Activated T-cell treated with anti-CD3 and anti-CD28 coated beads, Interleukin-2, amount 50 U/mL, for 1 hour (primary cell): ENCODE measurements around the gene CAPZA2.

Experiments used
- DNase-seq: peaks from one replicate; pipeline ENCODE4 v3.0.0-alpha.2; 2020

CAPZA2 gene

GRCh38 chr7:116862951-116863670, 724 bp downstream of the CAPZA2 start:
- DNase-seq, result peak; percentile 27

GRCh38 chr7:116863936-116864500, 1.6 kb downstream of the CAPZA2 start:
- DNase-seq, result no peak

- no peak for DNase-seq
Measured at GRCh38 chr7:116871061-116871700, 8.8 kb downstream of the CAPZA2 start.

GRCh38 chr7:116872026-116872425, 9.6 kb downstream of the CAPZA2 start:
- no peak for DNase-seq

GRCh38 chr7:116873619-116874018, 11.2 kb downstream of the CAPZA2 start:
- no peak for DNase-seq

GRCh38 chr7:116876664-116877442, 14.5 kb downstream of the CAPZA2 start:
- DNase-seq, result no peak

GRCh38 chr7:116877443-116878217, 15.2 kb downstream of the CAPZA2 start:
- no peak for DNase-seq

- DNase-seq, result no peak
Measured at GRCh38 chr7:116884691-116885090, 22.3 kb downstream of the CAPZA2 start.

- DNase-seq, result no peak
Measured at GRCh38 chr7:116885724-116886123, 23.3 kb downstream of the CAPZA2 start.

- no peak for DNase-seq
Measured at GRCh38 chr7:116886543-116887156, 24.3 kb downstream of the CAPZA2 start.

GRCh38 chr7:116888895-116889294, 26.5 kb downstream of the CAPZA2 start:
- DNase-seq, result no peak

GRCh38 chr7:116895849-116896248, 33.5 kb downstream of the CAPZA2 start:
- no peak for DNase-seq

GRCh38 chr7:116897661-116898060, 35.3 kb downstream of the CAPZA2 start:
- no peak for DNase-seq

GRCh38 chr7:116899308-116899707, 36.9 kb downstream of the CAPZA2 start:
- no peak for DNase-seq

- DNase-seq, result no peak
Measured at GRCh38 chr7:116901143-116901542, 38.8 kb downstream of the CAPZA2 start.

- DNase-seq, result no peak
Measured at GRCh38 chr7:116902867-116903266, 40.5 kb downstream of the CAPZA2 start.

- DNase-seq, result no peak
Measured at GRCh38 chr7:116906391-116906790, 44.0 kb downstream of the CAPZA2 start.

GRCh38 chr7:116910383-116910782, 48.0 kb downstream of the CAPZA2 start:
- no peak for DNase-seq

- no peak for DNase-seq
Measured at GRCh38 chr7:116911801-116912200, 49.4 kb downstream of the CAPZA2 start.

- DNase-seq, result no peak
Measured at GRCh38 chr7:116912269-116912909, 50.0 kb downstream of the CAPZA2 start.

GRCh38 chr7:116918704-116919103, 56.3 kb downstream of the CAPZA2 start:
- DNase-seq, result no peak

GRCh38 chr7:116920359-116920758, 58.0 kb downstream of the CAPZA2 start:
- DNase-seq, result no peak
